HPDE6-E6E7 (cell line): ENCODE results near the gene ST8SIA4.

Source experiments
- DNase-seq: peaks from one replicate; pipeline ENCODE4 v3.0.0; 2011; ENCODE audit warnings: missing footprints; ENCODE audit errors: extremely low spot score

ST8SIA4 gene

GRCh38 chr5:100779669-100780375 lies 123.3 kb downstream of the ST8SIA4 start:
- DNase-seq: no peak

GRCh38 chr5:100777680-100778300 lies 125.3 kb downstream of the ST8SIA4 start:
- DNase-seq: peak; percentile 27

- no peak for DNase-seq
Measured at GRCh38 chr5:100775533-100775855, 127.6 kb downstream of the ST8SIA4 start.

- no peak for DNase-seq
Measured at GRCh38 chr5:100772548-100772947, 130.5 kb downstream of the ST8SIA4 start.

- DNase-seq: no peak
Measured at GRCh38 chr5:100772006-100772405, 131.1 kb downstream of the ST8SIA4 start.

- DNase-seq: no peak
Measured at GRCh38 chr5:100771181-100771580, 131.9 kb downstream of the ST8SIA4 start.

- DNase-seq: no peak
Measured at GRCh38 chr5:100768221-100768620, 134.9 kb downstream of the ST8SIA4 start.

- no peak for DNase-seq
Measured at GRCh38 chr5:100762995-100763394, 140.1 kb downstream of the ST8SIA4 start.

GRCh38 chr5:100762108-100762507 lies 141.0 kb downstream of the ST8SIA4 start:
- no peak for DNase-seq

GRCh38 chr5:100761192-100761591 lies 141.9 kb downstream of the ST8SIA4 start:
- DNase-seq: no peak

- no peak for DNase-seq
Measured at GRCh38 chr5:100760688-100761087, 142.4 kb downstream of the ST8SIA4 start.

- no peak for DNase-seq
Measured at GRCh38 chr5:100758780-100759179, 144.3 kb downstream of the ST8SIA4 start.

GRCh38 chr5:100758306-100758705 lies 144.8 kb downstream of the ST8SIA4 start:
- DNase-seq: no peak

- no peak for DNase-seq
Measured at GRCh38 chr5:100757618-100758017, 145.5 kb downstream of the ST8SIA4 start.
